ENCODE measurements around the gene LAP3.

GRCh38 chr4:17618926-17619325, 41.9 kb downstream of the LAP3 start:
- TF ChIP-seq CTCF (IDR thresholded peaks at IDR 0.05; ENCODE audit: low read depth, low read length, missing input control) = no peak
- no peak for TF ChIP-seq RAD21 (IDR thresholded peaks at IDR 0.05)
- TF ChIP-seq EGR1 (IDR thresholded peaks at IDR 0.05; ENCODE audit: low read depth in 2 of 2) = no peak
- no peak for TF ChIP-seq ATF3 (IDR thresholded peaks at IDR 0.05)
- TF ChIP-seq REST (IDR thresholded peaks at IDR 0.05) = no peak
- TF ChIP-seq FOXA1 (IDR thresholded peaks at IDR 0.05) = no peak
- no peak for TF ChIP-seq MAX (IDR thresholded peaks at IDR 0.05)
- no peak for TF ChIP-seq ZBTB33 (IDR thresholded peaks at IDR 0.05)
- TF ChIP-seq JUND (IDR thresholded peaks at IDR 0.05) = no peak
- no peak for TF ChIP-seq TAF1 (conservative IDR thresholded peaks at IDR 0.05)
- no peak for TF ChIP-seq RXRA (IDR thresholded peaks at IDR 0.05)
